HG03354 (cell line): ENCODE data around the gene FXYD7.
"Not testable (repeated sequence)": the region's sequence is repeated elsewhere in the genome, so short reads cannot be mapped to it uniquely, and the experiment has no call there.

ENCODE experiments used
- ATAC-seq: cut with Tn5 transposase; IDR thresholded peaks from one replicate; pipeline ENCODE4 v1.9.1; 2021; ENCODE audit warnings: mild to moderate bottlenecking; ENCODE audit not compliant: unreplicated experiment, poor library complexity, severe bottlenecking

FXYD7 gene

GRCh38 chr19:35143231-35143715, at the start of gene FXYD7:
FXYD7 (plus strand) TSS chr19:35143255; CDS start chr19:35143334, 79 bp downstream.
- ATAC-seq = no peak

- no peak for ATAC-seq
These were observed 49.6 kb upstream of the FXYD7 start for GRCh38 chr19:35093430-35093829.

GRCh38 chr19:35093941-35094647, 49.0 kb upstream of the FXYD7 start:
- no peak for ATAC-seq

- no peak for ATAC-seq
These were observed 48.4 kb upstream of the FXYD7 start for GRCh38 chr19:35094656-35095055.

GRCh38 chr19:35095667-35096368, 47.2 kb upstream of the FXYD7 start:
- ATAC-seq = no peak

- ATAC-seq = no peak
These were observed 44.5 kb upstream of the FXYD7 start for GRCh38 chr19:35098413-35099049.

- no peak for ATAC-seq
These were observed 43.7 kb upstream of the FXYD7 start for GRCh38 chr19:35099155-35099896.

- no peak for ATAC-seq
These were observed 43.2 kb upstream of the FXYD7 start for GRCh38 chr19:35099897-35100275.

- no peak for ATAC-seq
These were observed 42.2 kb upstream of the FXYD7 start for GRCh38 chr19:35100588-35101533.

GRCh38 chr19:35101949-35102348, 41.1 kb upstream of the FXYD7 start:
- not testable (repeated sequence) for ATAC-seq

- ATAC-seq = not testable (repeated sequence)
These were observed 39.4 kb upstream of the FXYD7 start for GRCh38 chr19:35103614-35104013.

- no peak for ATAC-seq
These were observed 38.7 kb upstream of the FXYD7 start for GRCh38 chr19:35104361-35104760.

GRCh38 chr19:35105047-35105410, 38.0 kb upstream of the FXYD7 start:
- no peak for ATAC-seq

GRCh38 chr19:35105411-35106290, 37.4 kb upstream of the FXYD7 start:
- ATAC-seq = no peak

- no peak for ATAC-seq
These were observed 36.8 kb upstream of the FXYD7 start for GRCh38 chr19:35106291-35106583.

- no peak for ATAC-seq
These were observed 36.0 kb upstream of the FXYD7 start for GRCh38 chr19:35106898-35107541.

GRCh38 chr19:35107545-35107944, 35.5 kb upstream of the FXYD7 start:
- ATAC-seq = no peak

- ATAC-seq = no peak
These were observed 34.3 kb upstream of the FXYD7 start for GRCh38 chr19:35108730-35109129.
